ENCODE results near the gene SEPHS2. TPM values are rescaled to one million over a fixed set of nuclear protein-coding genes. Genes with fewer than 3 reads are reported as not detected.

Gene SEPHS2
- total RNA-seq, 4 donors from 2014 or later = 26.5 to 37.6 (median 33.8) TPM

DNA sequence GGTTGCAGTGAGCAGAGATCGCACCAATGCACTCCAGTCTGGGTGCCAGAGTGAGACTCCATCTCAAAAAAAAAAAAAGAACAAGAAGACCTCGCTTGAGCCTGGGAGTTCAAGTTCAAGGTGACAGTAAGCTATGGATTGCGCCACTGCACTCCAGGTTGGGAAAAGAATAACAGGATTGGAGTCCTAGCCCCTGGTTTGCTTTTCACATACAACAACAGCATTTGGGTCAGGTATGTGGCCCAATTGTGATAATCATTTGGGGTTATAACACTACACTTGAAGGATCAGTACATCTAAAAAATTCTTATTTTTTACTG, 3.4 kb upstream of the SEPHS2 start:
- no peak for DNase-seq (ENCODE audit: extremely low spot score)
- TF ChIP-seq, protein P1, sequence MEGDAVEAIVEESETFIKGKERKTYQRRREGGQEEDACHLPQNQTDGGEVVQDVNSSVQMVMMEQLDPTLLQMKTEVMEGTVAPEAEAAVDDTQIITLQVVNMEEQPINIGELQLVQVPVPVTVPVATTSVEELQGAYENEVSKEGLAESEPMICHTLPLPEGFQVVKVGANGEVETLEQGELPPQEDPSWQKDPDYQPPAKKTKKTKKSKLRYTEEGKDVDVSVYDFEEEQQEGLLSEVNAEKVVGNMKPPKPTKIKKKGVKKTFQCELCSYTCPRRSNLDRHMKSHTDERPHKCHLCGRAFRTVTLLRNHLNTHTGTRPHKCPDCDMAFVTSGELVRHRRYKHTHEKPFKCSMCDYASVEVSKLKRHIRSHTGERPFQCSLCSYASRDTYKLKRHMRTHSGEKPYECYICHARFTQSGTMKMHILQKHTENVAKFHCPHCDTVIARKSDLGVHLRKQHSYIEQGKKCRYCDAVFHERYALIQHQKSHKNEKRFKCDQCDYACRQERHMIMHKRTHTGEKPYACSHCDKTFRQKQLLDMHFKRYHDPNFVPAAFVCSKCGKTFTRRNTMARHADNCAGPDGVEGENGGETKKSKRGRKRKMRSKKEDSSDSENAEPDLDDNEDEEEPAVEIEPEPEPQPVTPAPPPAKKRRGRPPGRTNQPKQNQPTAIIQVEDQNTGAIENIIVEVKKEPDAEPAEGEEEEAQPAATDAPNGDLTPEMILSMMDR (IDR thresholded peaks at IDR 0.05) = no peak
- TF ChIP-seq EP300 (IDR thresholded peaks at IDR 0.05) (no peak), POLR2A (IDR thresholded peaks at IDR 0.05; ENCODE audit: low read depth) (no peak), POLR2AphosphoS5 (IDR thresholded peaks at IDR 0.05) (no peak)
- peaks cover 9 to 19% (median 17%) of the 10 kb centered on the region in 4 donors for H3K4me1 ChIP-seq
- H3K36me3 ChIP-seq = peaks cover 0 to 5% (median 0%) of the 10 kb centered on the region in 4 donors
- H3K27ac ChIP-seq (replicated peaks in 1 of 4) = no peak overlapping the region
- no peaks in the 10 kb centered on the region for H3K9me3 ChIP-seq
- intact Hi-C loops (cut with DNase I) = loop anchor here (10.0 kb wide), 1 partner anchor 166 kb away; the partner anchor contains the start of gene ZNF689
- WGBS = 90% methylated on average over 3 of the region's 3 CpGs
- no peaks in the 10 kb centered on the region for H3K27me3 ChIP-seq
- no peak overlapping the region for H3K4me3 ChIP-seq

DNA sequence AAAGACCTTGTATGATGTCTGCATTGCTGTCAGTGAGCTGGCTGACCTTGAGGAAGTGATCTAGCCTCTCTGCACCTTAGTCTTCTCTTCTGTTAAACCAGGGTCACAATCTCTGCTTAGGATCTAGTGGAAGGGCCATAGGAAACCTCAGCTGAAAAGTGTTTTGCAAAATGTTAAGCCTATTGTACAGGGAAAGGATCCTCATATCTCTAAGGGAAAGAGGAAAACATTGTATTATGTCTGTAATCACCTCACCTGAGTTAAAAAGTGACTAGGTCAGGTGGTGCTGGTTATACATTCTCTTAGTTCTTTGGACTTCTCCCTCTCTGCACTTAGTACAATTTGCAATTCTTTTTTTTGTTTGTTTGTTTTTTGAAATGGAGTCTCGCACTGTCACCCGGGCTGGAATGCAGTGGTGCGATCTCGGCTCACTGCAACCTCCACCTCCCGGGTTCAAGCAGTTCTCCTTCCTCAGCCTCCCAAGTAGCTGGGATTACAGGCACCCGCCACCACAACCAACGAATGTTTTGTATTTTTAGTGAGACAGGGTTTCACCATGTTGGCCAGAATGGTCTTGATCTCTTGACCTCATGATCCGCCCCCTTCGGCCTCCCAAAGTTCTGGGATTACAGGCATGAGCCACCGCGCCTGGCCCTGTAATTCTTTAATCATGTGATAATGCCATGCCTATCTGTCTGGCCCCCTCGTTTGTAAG, 2.0 kb upstream of the SEPHS2 start:
- no peak for DNase-seq (ENCODE audit: extremely low spot score)
- intact Hi-C loops (cut with DNase I) = loop anchor here (2.0 to 10.0 kb wide), 2 partner anchors 79 to 167 kb away; partner anchors contain the start of genes ZNF689 and ZNF768
- no peaks in the 10 kb centered on the region for H3K9me3 ChIP-seq
- peaks cover 0 to 18% (median 5%) of the 10 kb centered on the region in 4 donors for H3K36me3 ChIP-seq
- no peaks in the 10 kb centered on the region for H3K27me3 ChIP-seq
- peaks cover 17 to 27% (median 24%) of the 10 kb centered on the region in 4 donors for H3K4me1 ChIP-seq
- 84% methylated on average over 12 of the region's 12 CpGs for WGBS
- H3K27ac ChIP-seq (replicated peaks in 1 of 4) = no peak overlapping the region
- no peak overlapping the region for H3K4me3 ChIP-seq
- TF ChIP-seq POLR2AphosphoS5 (IDR thresholded peaks at IDR 0.05) = no peak
- TF ChIP-seq, protein P1 (IDR thresholded peaks at IDR 0.05) = no peak
- no peak for TF ChIP-seq POLR2A (IDR thresholded peaks at IDR 0.05; ENCODE audit: low read depth)
- no peak for TF ChIP-seq EP300 (IDR thresholded peaks at IDR 0.05)

DNA sequence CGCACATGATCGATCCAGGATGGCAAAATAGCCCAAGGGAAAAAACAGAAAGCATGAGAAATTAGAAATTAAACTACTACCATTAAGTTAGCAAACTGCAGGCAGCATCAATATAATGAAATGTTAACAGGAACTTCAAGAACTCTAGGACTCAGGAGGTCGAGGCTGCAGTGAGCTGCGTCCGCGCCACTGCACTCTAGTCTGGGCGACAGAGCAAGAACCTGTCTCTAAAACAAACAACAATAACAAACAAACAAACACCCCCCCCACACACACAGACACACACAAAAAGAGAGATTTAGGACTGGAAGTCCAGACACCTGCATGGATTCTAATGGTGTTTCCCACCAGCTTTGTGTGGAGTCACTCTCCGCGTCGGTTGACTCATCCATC, 525 bp upstream of the SEPHS2 start:
- peaks cover 17 to 27% (median 24%) of the 10 kb centered on the region in 4 donors for H3K4me1 ChIP-seq

DNA sequence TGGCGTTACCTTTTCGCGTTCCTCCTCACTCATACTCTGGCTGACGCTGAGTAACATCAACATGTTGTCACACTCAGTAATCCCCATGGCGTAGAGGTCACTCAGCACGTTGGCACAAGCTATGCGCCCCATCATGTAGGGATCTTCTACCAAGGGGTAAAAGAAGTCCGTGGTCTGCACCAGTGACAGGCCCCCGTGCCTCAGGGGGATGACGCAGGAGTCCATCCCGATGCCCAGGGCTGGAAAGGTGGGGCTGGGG, 596 bp downstream of the SEPHS2 start:
- Histone ChIP-seq H3K4me1 (peaks cover 17 to 27% (median 24%) of the 10 kb centered on the region in 4 donors), H3K27ac (replicated peaks in 1 of 4) (peak overlapping the region; percentile 93 to 99 (median 98)), H3K27me3 (no peaks in the 10 kb centered on the region), H3K9me3 (no peaks in the 10 kb centered on the region), H3K36me3 (peaks cover 0 to 21% (median 5%) of the 10 kb centered on the region in 4 donors), H3K4me3 (peak overlapping the region; percentile 77 to 95 (median 82))
- no peak for DNase-seq (ENCODE audit: extremely low spot score)
- intact Hi-C loops (cut with DNase I) = loop anchor here (10.0 kb wide), 1 partner anchor 170 kb away; the partner anchor contains the start of gene ZNF689
- TF ChIP-seq POLR2AphosphoS5 (IDR thresholded peaks at IDR 0.05) (no peak), EP300 (IDR thresholded peaks at IDR 0.05) (no peak), POLR2A (IDR thresholded peaks at IDR 0.05; ENCODE audit: low read depth) (no peak)
- TF ChIP-seq, protein P1 (IDR thresholded peaks at IDR 0.05) = no peak
- 44% methylated on average over 6 of the region's 11 CpGs for WGBS

More for the DNA sequence above, 525 bp upstream of the SEPHS2 start:
- no peaks in the 10 kb centered on the region for H3K9me3 ChIP-seq
- H3K36me3 ChIP-seq = peaks cover 0 to 21% (median 5%) of the 10 kb centered on the region in 4 donors
- TF ChIP-seq POLR2AphosphoS5 (IDR thresholded peaks at IDR 0.05) (no peak), POLR2A (IDR thresholded peaks at IDR 0.05; ENCODE audit: low read depth) (no peak), EP300 (IDR thresholded peaks at IDR 0.05) (no peak)
- TF ChIP-seq, protein P1 (IDR thresholded peaks at IDR 0.05) = no peak
- H3K27ac ChIP-seq (replicated peaks in 1 of 4) = peak overlapping the region; percentile 93 to 99 (median 98)
- intact Hi-C loops (cut with DNase I) = loop anchor here (2.0 to 10.0 kb wide), 2 partner anchors 81 to 169 kb away; partner anchors contain the start of genes ZNF689 and ZNF768
- no peak for DNase-seq (ENCODE audit: extremely low spot score)
- H3K27me3 ChIP-seq = no peaks in the 10 kb centered on the region
- 79% methylated on average over 10 of the region's 10 CpGs for WGBS
- H3K4me3 ChIP-seq = peak overlapping the region; percentile 77 to 95 (median 82)
